ENCODE data around the gene JOSD1.

Gene JOSD1

DNA sequence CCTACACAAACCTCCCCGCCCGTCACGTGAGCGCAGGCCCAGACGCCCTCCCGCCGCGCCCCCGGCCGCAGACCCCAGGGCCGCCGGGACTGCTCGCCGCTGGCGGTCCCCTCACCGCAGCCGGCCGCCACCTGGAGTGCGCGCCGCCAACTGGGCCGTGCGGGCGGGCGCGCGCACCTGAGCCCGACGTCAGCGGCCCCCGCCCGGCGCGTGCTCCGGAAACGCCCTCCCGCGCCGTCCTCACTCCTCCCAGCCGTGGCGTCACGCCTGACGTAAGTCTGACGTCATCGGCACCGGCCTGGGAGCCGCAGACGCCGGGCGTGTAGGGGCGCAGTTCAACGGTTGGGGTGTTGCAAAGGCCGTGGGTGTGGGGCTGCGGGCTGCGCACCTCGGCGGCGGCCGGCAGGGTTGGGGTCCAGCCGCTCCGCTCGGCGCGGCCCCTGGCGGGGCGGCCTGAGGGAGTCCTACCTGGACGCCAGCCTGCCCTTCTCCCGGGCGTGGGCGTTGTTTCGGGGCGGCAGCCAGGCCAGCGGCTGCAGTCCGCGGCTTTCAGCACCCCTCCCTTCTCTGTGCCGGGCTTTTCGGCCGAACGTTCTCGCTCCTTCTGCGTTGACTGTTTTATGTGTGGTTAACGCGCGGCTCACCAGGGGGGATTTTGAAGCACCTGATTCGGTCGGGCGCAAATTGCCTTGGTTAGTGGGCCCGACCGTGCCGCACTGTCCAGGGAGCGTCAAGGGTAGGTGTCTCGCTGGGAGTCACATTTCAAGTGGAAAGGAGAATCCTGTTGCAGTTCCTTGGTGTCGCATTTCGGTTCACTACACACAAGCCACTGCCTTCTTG, at the start of gene JOSD1:
JOSD1 (minus strand) TSS at position 155 of the 840 bp plus-strand sequence. CDS start 956 bp downstream, outside the sequence.
- DNase-seq (ENCODE audit: low spot score) (peak; percentile 97), FAIRE-seq (peak; percentile 98)

GRCh38 chr22:38750104-38750503, 49.4 kb upstream of the JOSD1 start:
- no peak for FAIRE-seq
- DNase-seq (ENCODE audit: low spot score), result no peak

GRCh38 chr22:38748487-38749136, 47.9 kb upstream of the JOSD1 start:
- no peak for FAIRE-seq
- no peak for DNase-seq (ENCODE audit: low spot score)

GRCh38 chr22:38745676-38746460, 45.1 kb upstream of the JOSD1 start:
- DNase-seq (ENCODE audit: low spot score) (no peak), FAIRE-seq (no peak)

- FAIRE-seq, result no peak
These were observed 44.2 kb upstream of the JOSD1 start for GRCh38 chr22:38744981-38745380.

GRCh38 chr22:38742176-38742942, 41.6 kb upstream of the JOSD1 start:
- DNase-seq (ENCODE audit: low spot score), result no peak
- FAIRE-seq, result no peak

More at GRCh38 chr22:38744981-38745380, 44.2 kb upstream of the JOSD1 start:
- no peak for DNase-seq (ENCODE audit: low spot score)

GRCh38 chr22:38741576-38741975, 40.8 kb upstream of the JOSD1 start:
- no peak for FAIRE-seq

GRCh38 chr22:38741166-38741565, 40.4 kb upstream of the JOSD1 start:
- DNase-seq (ENCODE audit: low spot score) (no peak), FAIRE-seq (peak; percentile 77)

More at GRCh38 chr22:38741576-38741975, 40.8 kb upstream of the JOSD1 start:
- DNase-seq (ENCODE audit: low spot score), result no peak

DNA sequence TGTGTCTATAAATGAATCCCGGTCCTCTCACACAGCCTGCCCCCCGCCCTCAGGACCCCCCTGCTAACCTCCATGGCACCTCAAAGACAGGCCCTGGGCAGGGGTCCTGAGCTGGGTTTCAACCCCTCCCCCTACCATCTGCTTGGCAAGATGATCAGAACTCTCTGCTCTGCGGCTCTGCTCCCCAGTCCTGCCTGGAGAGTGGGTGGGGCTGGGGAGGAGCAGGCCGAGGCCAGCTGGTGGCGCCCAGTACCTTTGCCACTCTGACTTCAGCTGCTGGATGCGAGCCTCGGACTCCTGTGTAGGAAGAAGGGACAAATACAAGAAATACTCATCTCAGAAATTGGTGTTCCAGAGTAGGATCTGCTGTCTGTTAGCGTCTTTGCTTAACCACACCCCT, 40.0 kb upstream of the JOSD1 start:
- FAIRE-seq (no peak), DNase-seq (ENCODE audit: low spot score) (no peak)

- DNase-seq (ENCODE audit: low spot score) (no peak), FAIRE-seq (no peak)
These were observed 39.5 kb upstream of the JOSD1 start for GRCh38 chr22:38740116-38740723.

- DNase-seq (ENCODE audit: low spot score), result no peak
- FAIRE-seq, result no peak
These were observed 38.7 kb upstream of the JOSD1 start for GRCh38 chr22:38739300-38740055.

DNA sequence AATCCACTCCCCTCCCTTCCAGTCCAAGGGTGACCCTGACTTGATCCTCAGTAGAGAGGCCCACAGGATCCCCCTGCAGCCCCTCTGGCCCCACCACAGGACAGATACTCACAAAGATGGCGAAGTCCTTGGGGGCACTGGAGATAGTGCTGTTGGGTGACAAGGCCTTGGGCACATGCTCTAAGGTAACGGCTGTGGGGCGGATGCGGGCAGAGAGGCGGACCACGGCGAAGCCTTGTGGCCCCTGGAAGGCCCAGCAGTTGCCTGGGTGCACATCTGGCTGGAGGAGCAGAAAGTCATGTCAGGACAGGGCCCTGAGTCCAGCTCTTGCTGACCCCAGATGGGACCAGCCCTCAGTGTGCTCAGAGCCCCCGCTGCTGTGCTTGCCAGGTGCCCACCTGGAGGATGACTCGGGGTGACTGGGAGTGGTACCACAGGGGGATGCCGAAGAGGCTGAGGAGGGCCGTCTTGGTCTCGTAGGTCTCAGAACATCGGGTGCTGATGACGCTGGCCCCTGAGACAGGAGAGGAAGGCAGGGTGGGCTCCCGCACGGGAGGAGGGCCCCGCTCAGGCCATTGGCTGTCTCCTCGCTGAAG, 37.8 kb upstream of the JOSD1 start:
- FAIRE-seq, result no peak

DNA sequence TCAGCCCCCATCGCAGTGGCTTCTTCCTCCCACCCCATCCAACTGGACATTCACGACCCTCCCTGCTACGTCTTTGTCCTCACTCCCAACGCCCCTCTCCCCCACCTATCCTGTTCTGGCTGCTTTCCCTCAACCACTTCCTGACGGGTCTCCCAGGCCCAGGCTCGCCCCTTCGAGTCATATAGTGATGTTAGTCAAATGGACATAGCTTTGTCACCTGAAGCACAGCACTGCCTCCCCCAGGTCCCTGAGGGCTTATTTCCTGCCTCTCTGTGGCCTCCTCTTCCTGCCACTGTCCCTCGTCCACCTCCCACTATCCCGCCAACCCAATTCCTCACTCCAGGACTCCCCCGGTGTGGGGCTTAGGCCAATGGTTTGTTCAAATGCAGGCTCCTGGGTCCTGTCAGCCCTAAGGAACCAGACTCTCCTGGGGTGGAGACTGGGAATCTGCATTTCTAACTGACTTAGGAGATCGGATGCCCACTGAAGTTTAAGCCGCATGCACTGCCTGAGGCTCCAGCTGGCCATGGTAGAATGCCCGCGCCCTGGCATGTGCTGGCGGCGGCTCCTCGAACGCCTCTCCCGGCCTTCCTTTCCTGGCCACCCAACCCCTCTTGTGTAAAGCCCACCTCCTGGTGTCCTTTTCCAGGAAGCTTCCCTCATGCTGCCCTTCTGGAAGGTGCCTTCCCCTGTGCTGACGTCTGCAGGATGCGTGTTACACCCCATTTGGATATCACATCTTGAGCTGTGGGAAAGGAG, 36.7 kb upstream of the JOSD1 start:
- no peak for DNase-seq (ENCODE audit: low spot score)
- peak; percentile 13 for FAIRE-seq

More for the DNA sequence above, 37.8 kb upstream of the JOSD1 start:
- no peak for DNase-seq (ENCODE audit: low spot score)

DNA sequence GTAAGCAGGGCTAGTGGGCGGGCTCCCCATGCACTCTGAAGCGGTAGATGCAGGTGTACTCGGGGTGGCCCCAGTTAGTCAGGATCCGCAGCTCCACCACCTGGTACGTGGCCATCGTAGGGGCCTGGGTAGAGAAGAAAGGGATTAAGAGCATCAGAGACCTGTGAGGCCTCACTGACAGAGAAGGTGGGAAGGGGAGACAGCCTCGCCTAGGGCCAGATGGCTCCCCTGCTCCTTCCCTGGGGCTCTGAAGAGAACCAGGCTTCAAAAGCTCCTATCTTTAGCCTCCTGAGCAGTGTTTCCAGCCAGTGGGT, 35.5 kb upstream of the JOSD1 start:
- DNase-seq (ENCODE audit: low spot score), result no peak
- FAIRE-seq, result no peak

GRCh38 chr22:38735465-38736256, 34.9 kb upstream of the JOSD1 start:
- no peak for FAIRE-seq
- DNase-seq (ENCODE audit: low spot score), result no peak

GRCh38 chr22:38735126-38735464, 34.4 kb upstream of the JOSD1 start:
- FAIRE-seq (no peak), DNase-seq (ENCODE audit: low spot score) (no peak)

DNA sequence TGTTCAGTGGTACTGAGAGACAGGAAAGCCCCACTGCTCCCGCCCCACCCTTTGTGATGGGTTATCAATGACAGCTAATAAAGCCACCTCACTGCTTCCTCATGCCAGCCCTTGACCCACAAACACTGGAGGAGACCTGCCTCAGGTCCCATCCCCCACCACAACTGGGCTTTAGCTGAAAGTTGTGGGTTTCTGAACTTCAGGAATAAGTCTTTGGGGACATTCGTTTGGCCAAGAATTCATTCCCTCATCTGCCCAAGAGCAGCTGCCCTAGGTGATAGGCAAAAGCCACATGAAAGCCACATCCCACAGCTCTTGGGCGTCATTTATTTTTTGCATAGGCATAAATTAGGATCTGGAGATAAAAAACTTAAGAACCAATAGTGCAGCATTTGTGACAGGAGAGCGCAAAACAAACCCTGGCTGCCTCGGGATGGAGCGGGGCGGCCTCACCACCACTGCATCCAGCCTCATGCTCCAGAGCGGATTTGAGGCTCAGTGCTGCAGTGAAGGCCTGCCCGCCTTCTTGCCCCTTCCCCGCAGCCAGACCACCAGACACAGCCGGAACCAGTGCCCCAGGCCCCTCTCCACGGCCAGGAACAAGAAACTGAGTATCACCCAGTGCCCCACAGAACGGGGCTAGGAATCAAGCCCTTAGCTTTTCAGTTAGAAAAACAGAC, 33.8 kb upstream of the JOSD1 start:
- FAIRE-seq, result no peak
- no peak for DNase-seq (ENCODE audit: low spot score)

Measured in urothelium cell line (cell line).